Testis (tissue), 3 donors: Measurements from ENCODE around the gene ETHE1. TPM values are rescaled to one million over a fixed set of nuclear protein-coding genes. Genes with fewer than 3 reads are reported as not detected.

Source experiments
- DNase-seq: peaks from one replicate; pipeline ENCODE4 v3.0.0-alpha.2; 2019
- H3K27ac ChIP-seq, 2 donors: fragments of 200-600 bp; sonication (generic); one replicate each; pipeline ENCODE4 v1.5.1; 2019
- H3K27me3 ChIP-seq: fragments of 200-600 bp; sonication (generic); one replicate; pipeline ENCODE4 v1.5.1; 2019
- H3K36me3 ChIP-seq: fragments of 200-600 bp; sonication (generic); one replicate; pipeline ENCODE4 v1.5.1; 2017; ENCODE audit warnings: low read depth; ENCODE audit errors: missing control alignments
- H3K4me1 ChIP-seq: fragments of 200-600 bp; sonication (generic); one replicate; pipeline ENCODE4 v1.5.1; 2019
- H3K4me3 ChIP-seq, 2 donors: fragments of 200-600 bp; sonication (generic); one replicate each; pipeline ENCODE4 v1.5.1; 2017 to 2019
- H3K9me3 ChIP-seq: fragments of 200-600 bp; sonication (generic); one replicate; pipeline ENCODE4 v1.5.1; 2017
- POLR2A ChIP-seq: fragments of 450-650 bp; IDR thresholded peaks from one replicate; pipeline ENCODE4 v1.6.1; 2017; ENCODE audit warnings: antibody characterized with exemption, mild to moderate bottlenecking, moderate library complexity
- WGBS, 2 donors: methylation state at CpG; one replicate each; pipeline ENCODE4 v1.1.5; 2018; 5-methylcytosine and 5-hydroxymethylcytosine counted together
- intact Hi-C: fragments of 100-400 bp; cut with DNase I; formaldehyde crosslinking; loops from one replicate; pipeline ENCODE4 v1.15.1; 2023; ENCODE audit warnings: low total_unique reads
- polyA plus RNA-seq: library from polyadenylated mRNA; stranded (reverse); fragments of 350-450 nt; fragmentation: Illumina TruSeq; extraction: RNeasy Lipid Tissue Mini Kit (QIAGEN cat#74804); gene quantifications from one replicate; pipeline ENCODE4 v1.2.3, GENCODE V29; 2014; ENCODE audit warnings: low read depth, low replicate concordance; ENCODE audit not compliant: insufficient read depth
- total RNA-seq, 2 donors: library from RNA; depleted of rRNA; stranded (reverse); fragments of >200 nt; gene quantifications; one replicate each; pipeline ENCODE4 v1.2.3, GENCODE V29; 2016
- TF ChIP-seq, protein P1 (sequence below), 3 experiments: fragments of 450-650 bp in 2 of 3; fragments of 200-600 bp in 1 of 3; sonication (generic) in 1 of 3; IDR thresholded peaks; one replicate each; pipeline ENCODE4 v1.5.1; 2016 to 2019; ENCODE audit warnings: antibody characterized with exemption in 3 of 3, mild to moderate bottlenecking in 2 of 3, moderate library complexity in 1 of 3

The ETHE1 gene
- total and polyA plus RNA-seq, 3 donors from 2014 or later: 11.2 to 13.1 (median 11.5) TPM

DNA sequence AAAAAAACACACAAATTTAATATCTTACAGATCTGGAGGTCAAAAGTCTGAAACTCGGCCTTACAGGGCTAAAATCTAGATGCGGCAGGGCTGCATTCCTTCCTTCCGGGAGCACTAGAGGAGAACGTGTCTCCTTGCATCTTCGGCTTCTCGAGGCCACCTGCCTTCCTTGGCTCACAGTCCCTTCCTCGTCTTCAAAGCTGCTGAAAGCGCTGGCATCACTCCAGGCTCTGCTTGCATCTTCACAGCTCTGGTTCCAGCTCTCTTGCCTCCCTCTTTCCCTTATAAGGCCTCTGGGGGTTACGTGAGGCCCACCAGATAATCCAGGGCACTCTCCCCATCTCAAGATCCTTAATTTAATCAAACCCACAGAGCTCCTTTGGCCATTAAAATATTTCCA is 37.8 kb upstream of the ETHE1 start:
- Histone ChIP-seq H3K36me3 (no peaks in the 10 kb centered on the region), H3K27me3 (no peaks in the 10 kb centered on the region), H3K9me3 (no peaks in the 10 kb centered on the region), H3K4me1 (no peaks in the 10 kb centered on the region), H3K27ac (no peak overlapping the region), H3K4me3 (no peak overlapping the region)
- no peak for TF ChIP-seq POLR2A
- TF ChIP-seq, protein P1, sequence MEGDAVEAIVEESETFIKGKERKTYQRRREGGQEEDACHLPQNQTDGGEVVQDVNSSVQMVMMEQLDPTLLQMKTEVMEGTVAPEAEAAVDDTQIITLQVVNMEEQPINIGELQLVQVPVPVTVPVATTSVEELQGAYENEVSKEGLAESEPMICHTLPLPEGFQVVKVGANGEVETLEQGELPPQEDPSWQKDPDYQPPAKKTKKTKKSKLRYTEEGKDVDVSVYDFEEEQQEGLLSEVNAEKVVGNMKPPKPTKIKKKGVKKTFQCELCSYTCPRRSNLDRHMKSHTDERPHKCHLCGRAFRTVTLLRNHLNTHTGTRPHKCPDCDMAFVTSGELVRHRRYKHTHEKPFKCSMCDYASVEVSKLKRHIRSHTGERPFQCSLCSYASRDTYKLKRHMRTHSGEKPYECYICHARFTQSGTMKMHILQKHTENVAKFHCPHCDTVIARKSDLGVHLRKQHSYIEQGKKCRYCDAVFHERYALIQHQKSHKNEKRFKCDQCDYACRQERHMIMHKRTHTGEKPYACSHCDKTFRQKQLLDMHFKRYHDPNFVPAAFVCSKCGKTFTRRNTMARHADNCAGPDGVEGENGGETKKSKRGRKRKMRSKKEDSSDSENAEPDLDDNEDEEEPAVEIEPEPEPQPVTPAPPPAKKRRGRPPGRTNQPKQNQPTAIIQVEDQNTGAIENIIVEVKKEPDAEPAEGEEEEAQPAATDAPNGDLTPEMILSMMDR (IDR thresholded peaks at IDR 0.05): no peak
- 79 to 87% methylated on average over 9 of the region's 9 CpGs for WGBS, 2 donors
- DNase-seq: no peak
- intact Hi-C loops: no loop called here

- DNase-seq: no peak
- TF ChIP-seq, protein P1 (IDR thresholded peaks at IDR 0.05): no peak
- no peak for TF ChIP-seq POLR2A
- H3K9me3 ChIP-seq: no peaks in the 10 kb centered on the region
- H3K27ac ChIP-seq: no peak overlapping the region
- WGBS, 2 donors: 83 to 93% methylated on average over 10 of the region's 10 CpGs
- no peak overlapping the region for H3K4me3 ChIP-seq
- intact Hi-C loops: no loop called here
- no peaks in the 10 kb centered on the region for H3K36me3 ChIP-seq
- no peaks in the 10 kb centered on the region for H3K27me3 ChIP-seq
- no peaks in the 10 kb centered on the region for H3K4me1 ChIP-seq
These were observed 36.9 kb upstream of the ETHE1 start for GRCh38 chr19:43563816-43564457.

GRCh38 chr19:43562698-43563241 is 35.8 kb upstream of the ETHE1 start:
- 65 to 74% methylated on average over 14 of the region's 14 CpGs for WGBS, 2 donors
- DNase-seq: peak; percentile 60
- peak overlapping the region in 1 of 2 donors; percentile 7 for H3K27ac ChIP-seq

DNA sequence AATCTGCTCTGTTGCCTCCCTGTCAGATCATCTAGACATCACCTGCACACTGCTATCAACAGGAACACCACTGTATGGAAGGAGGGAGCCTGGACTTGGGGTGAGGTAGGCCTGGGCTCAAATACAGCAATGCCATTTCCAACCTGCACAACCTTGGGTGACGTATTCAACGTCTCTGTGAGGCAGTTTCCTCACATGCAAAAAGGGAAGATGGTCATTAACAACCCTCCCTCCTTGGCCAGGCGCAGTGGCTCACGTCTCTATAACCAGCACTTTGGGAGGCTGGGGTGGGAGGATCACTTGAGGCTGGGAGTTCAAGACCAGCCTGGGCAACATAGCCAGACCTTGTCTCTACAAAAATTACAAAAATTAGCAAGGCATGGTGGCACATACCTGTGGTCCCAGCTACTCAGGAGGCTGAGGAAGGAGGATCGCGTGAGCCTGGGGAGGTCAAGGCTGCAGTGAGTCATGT is 35.3 kb upstream of the ETHE1 start:
- intact Hi-C loops: no loop called here
- no peak for TF ChIP-seq POLR2A
- TF ChIP-seq, protein P1 (IDR thresholded peaks at IDR 0.05): no peak
- peak overlapping the region in 1 of 2 donors; percentile 7 for H3K27ac ChIP-seq
- no peak overlapping the region for H3K4me3 ChIP-seq
- H3K9me3 ChIP-seq: no peaks in the 10 kb centered on the region
- H3K27me3 ChIP-seq: no peaks in the 10 kb centered on the region
- 83 to 96% methylated on average over 6 of the region's 6 CpGs for WGBS, 2 donors
- no peak for DNase-seq
- H3K4me1 ChIP-seq: no peaks in the 10 kb centered on the region
- no peaks in the 10 kb centered on the region for H3K36me3 ChIP-seq

More at GRCh38 chr19:43562698-43563241, 35.8 kb upstream of the ETHE1 start:
- no peaks in the 10 kb centered on the region for H3K27me3 ChIP-seq
- H3K36me3 ChIP-seq: no peaks in the 10 kb centered on the region
- TF ChIP-seq, protein P1 (IDR thresholded peaks at IDR 0.05): no peak
- TF ChIP-seq POLR2A: no peak
- intact Hi-C loops: no loop called here
- no peaks in the 10 kb centered on the region for H3K4me1 ChIP-seq
- H3K4me3 ChIP-seq: no peak overlapping the region
- H3K9me3 ChIP-seq: no peaks in the 10 kb centered on the region
